Measurements from ENCODE around the gene TRAF3. TPM values are rescaled to one million over a fixed set of nuclear protein-coding genes. Genes with fewer than 3 reads are reported as not detected.
A peak's percentile ranks its signal among the peaks of the same experiment; 100 is the strongest.

The TRAF3 gene
- total RNA-seq, 1 donor from 2014 or later = 26.3 TPM

GRCh38 chr14:102731101-102731870 is 46.0 kb upstream of the TRAF3 start:
- H3K27me3 Mint-ChIP-seq = no peaks in the 10 kb centered on the region
- H3K4me1 Mint-ChIP-seq (ENCODE audit: low read depth) = peaks cover 8% of the 10 kb centered on the region
- TF ChIP-seq CTCF (IDR thresholded peaks at IDR 0.05; ENCODE audit: unreplicated experiment) = no peak
- DNase-seq (ENCODE audit: low spot score, unreplicated experiment) = no peak
- H3K36me3 Mint-ChIP-seq (ENCODE audit: insufficient read depth) = peaks cover 12% of the 10 kb centered on the region
- peak overlapping the region; percentile 24 for H3K27ac Mint-ChIP-seq
- H3K9me3 Mint-ChIP-seq (ENCODE audit: low read depth) = no peaks in the 10 kb centered on the region
- H3K4me3 Mint-ChIP-seq (ENCODE audit: low read depth) = no peak overlapping the region

GRCh38 chr14:102731871-102732800 is 45.1 kb upstream of the TRAF3 start:
- Mint-ChIP-seq H3K4me1 (ENCODE audit: low read depth) (peaks cover 8% of the 10 kb centered on the region), H3K27ac (no peak overlapping the region), H3K4me3 (ENCODE audit: low read depth) (no peak overlapping the region), H3K36me3 (ENCODE audit: insufficient read depth) (peaks cover 11% of the 10 kb centered on the region), H3K27me3 (no peaks in the 10 kb centered on the region), H3K9me3 (ENCODE audit: low read depth) (no peaks in the 10 kb centered on the region)
- TF ChIP-seq CTCF (IDR thresholded peaks at IDR 0.05; ENCODE audit: unreplicated experiment) = no peak
- DNase-seq (ENCODE audit: low spot score, unreplicated experiment) = no peak

- no peak for TF ChIP-seq CTCF (IDR thresholded peaks at IDR 0.05; ENCODE audit: unreplicated experiment)
Observed at GRCh38 chr14:102732924-102733323, 44.3 kb upstream of the TRAF3 start.

GRCh38 chr14:102733326-102733725 is 43.9 kb upstream of the TRAF3 start:
- H3K36me3 Mint-ChIP-seq (ENCODE audit: insufficient read depth) = peaks cover 7% of the 10 kb centered on the region
- H3K4me3 Mint-ChIP-seq (ENCODE audit: low read depth) = no peak overlapping the region
- H3K9me3 Mint-ChIP-seq (ENCODE audit: low read depth) = no peaks in the 10 kb centered on the region
- no peak for TF ChIP-seq CTCF (IDR thresholded peaks at IDR 0.05; ENCODE audit: unreplicated experiment)
- H3K27ac Mint-ChIP-seq = no peak overlapping the region
- peaks cover 2% of the 10 kb centered on the region for H3K4me1 Mint-ChIP-seq (ENCODE audit: low read depth)
- DNase-seq (ENCODE audit: low spot score, unreplicated experiment) = no peak
- H3K27me3 Mint-ChIP-seq = no peaks in the 10 kb centered on the region

More at GRCh38 chr14:102732924-102733323, 44.3 kb upstream of the TRAF3 start:
- Mint-ChIP-seq H3K4me1 (ENCODE audit: low read depth) (peaks cover 2% of the 10 kb centered on the region), H3K36me3 (ENCODE audit: insufficient read depth) (peaks cover 9% of the 10 kb centered on the region), H3K27ac (peak overlapping the region; percentile 78), H3K27me3 (no peaks in the 10 kb centered on the region), H3K4me3 (ENCODE audit: low read depth) (no peak overlapping the region), H3K9me3 (ENCODE audit: low read depth) (no peaks in the 10 kb centered on the region)
- no peak for DNase-seq (ENCODE audit: low spot score, unreplicated experiment)

- DNase-seq (ENCODE audit: low spot score, unreplicated experiment) = no peak
- peak overlapping the region; percentile 71 for H3K27ac Mint-ChIP-seq
- H3K9me3 Mint-ChIP-seq (ENCODE audit: low read depth) = no peaks in the 10 kb centered on the region
- H3K4me3 Mint-ChIP-seq (ENCODE audit: low read depth) = no peak overlapping the region
- H3K36me3 Mint-ChIP-seq (ENCODE audit: insufficient read depth) = peaks cover 7% of the 10 kb centered on the region
- no peaks in the 10 kb centered on the region for H3K27me3 Mint-ChIP-seq
- peaks cover 2% of the 10 kb centered on the region for H3K4me1 Mint-ChIP-seq (ENCODE audit: low read depth)
- TF ChIP-seq CTCF (IDR thresholded peaks at IDR 0.05; ENCODE audit: unreplicated experiment) = no peak
Observed at GRCh38 chr14:102734436-102734835, 42.8 kb upstream of the TRAF3 start.
